ENCODE data around the gene NTM. TPM values are rescaled to one million over a fixed set of nuclear protein-coding genes. Genes with fewer than 3 reads are reported as not detected.

The NTM gene
- total RNA-seq, 1 experiment from 2014 or later: 0.73 TPM

GRCh38 chr11:131629925-131630540 is 259.6 kb downstream of the NTM start:
- no peaks in the 10 kb centered on the region for H3K4me1 ChIP-seq
- H3K9me3 ChIP-seq: no peaks in the 10 kb centered on the region
- intact Hi-C loops (cut with micrococcal nuclease; ENCODE audit: unreplicated experiment): no loop called here
- H3K36me3 ChIP-seq (ENCODE audit: control insufficient read depth, insufficient read depth, low read length): no peaks in the 10 kb centered on the region
- Mint-ChIP-seq H3K9me3 (ENCODE audit: unreplicated experiment) (no peaks in the 10 kb centered on the region), H3K4me1 (ENCODE audit: low read depth, unreplicated experiment) (no peaks in the 10 kb centered on the region), H3K36me3 (ENCODE audit: insufficient read depth, unreplicated experiment) (no peaks in the 10 kb centered on the region), H3K4me3 (ENCODE audit: unreplicated experiment) (no peak overlapping the region), H3K27ac (ENCODE audit: unreplicated experiment) (no peak overlapping the region), H3K27me3 (ENCODE audit: insufficient read depth, unreplicated experiment) (peaks cover 27% of the 10 kb centered on the region)
- CTCF ChIA-PET: no interaction called here
- POLR2A ChIA-PET: no interaction called here
- DNase-seq: no peak
- TF ChIP-seq CTCF (IDR thresholded peaks at IDR 0.05; ENCODE audit: insufficient read depth in 1 of 2, low read depth in 1 of 2, low read length in 1 of 2, severe bottlenecking in 1 of 2, unreplicated experiment in 1 of 2): peak in 1 of 2 experiments; percentile 32
- no TSS peak for BruUV-seq (replicated peaks)
- H3K27me3 ChIP-seq (replicated peaks; ENCODE audit: control insufficient read depth, insufficient read depth, low read length): no peaks in the 10 kb centered on the region
- no peak overlapping the region for H3K4me3 ChIP-seq (ENCODE audit: low read depth, low read length)

DNA sequence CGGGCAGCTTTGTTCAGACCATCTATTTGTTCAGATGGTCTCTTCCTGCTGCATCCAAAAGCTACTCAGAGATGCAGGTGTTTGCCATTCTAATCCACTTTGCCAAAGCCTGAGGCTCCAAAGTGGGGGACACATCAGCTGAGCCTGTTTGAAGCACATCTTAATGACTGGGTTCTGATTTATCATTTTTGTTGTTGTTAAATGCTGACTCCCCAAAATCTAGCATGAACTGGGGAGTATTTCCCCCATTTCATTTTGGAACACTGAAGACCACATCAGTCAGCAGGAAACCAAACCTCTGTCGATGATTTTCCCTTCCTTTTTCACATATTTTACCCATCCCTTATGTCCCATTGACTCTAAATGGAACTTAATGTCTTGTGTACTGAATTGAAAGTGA is 262.6 kb downstream of the NTM start:
- H3K36me3 Mint-ChIP-seq (ENCODE audit: insufficient read depth, unreplicated experiment): no peaks in the 10 kb centered on the region
- CTCF ChIA-PET: no interaction called here
- no TSS peak for BruUV-seq (replicated peaks)
- TF ChIP-seq CTCF (IDR thresholded peaks at IDR 0.05; ENCODE audit: insufficient read depth in 1 of 2, low read depth in 1 of 2, low read length in 1 of 2, severe bottlenecking in 1 of 2, unreplicated experiment in 1 of 2): no peak
- no peaks in the 10 kb centered on the region for H3K9me3 ChIP-seq
- H3K4me1 ChIP-seq: no peaks in the 10 kb centered on the region
- H3K4me3 ChIP-seq (ENCODE audit: low read depth, low read length): no peak overlapping the region
- H3K4me3 Mint-ChIP-seq (ENCODE audit: unreplicated experiment): no peak overlapping the region
- intact Hi-C loops (cut with micrococcal nuclease; ENCODE audit: unreplicated experiment): no loop called here
- H3K4me1 Mint-ChIP-seq (ENCODE audit: low read depth, unreplicated experiment): no peaks in the 10 kb centered on the region
- H3K36me3 ChIP-seq (ENCODE audit: control insufficient read depth, insufficient read depth, low read length): no peaks in the 10 kb centered on the region
- H3K27me3 Mint-ChIP-seq (ENCODE audit: insufficient read depth, unreplicated experiment): peaks cover 24% of the 10 kb centered on the region
- no peaks in the 10 kb centered on the region for H3K27me3 ChIP-seq (replicated peaks; ENCODE audit: control insufficient read depth, insufficient read depth, low read length)
- no peaks in the 10 kb centered on the region for H3K9me3 Mint-ChIP-seq (ENCODE audit: unreplicated experiment)
- H3K27ac Mint-ChIP-seq (ENCODE audit: unreplicated experiment): no peak overlapping the region
- POLR2A ChIA-PET: no interaction called here
- DNase-seq: no peak

GRCh38 chr11:131633921-131634715 is 263.7 kb downstream of the NTM start:
- ChIA-PET POLR2A (no interaction called here), CTCF (interaction anchor here (0.5 kb wide), 1 partner anchor 54 kb away, joined by 3 read pairs; no protein-coding TSS in a partner anchor)
- no TSS peak for BruUV-seq (replicated peaks)
- TF ChIP-seq CTCF (IDR thresholded peaks at IDR 0.05; ENCODE audit: insufficient read depth in 1 of 2, low read depth in 1 of 2, low read length in 1 of 2, severe bottlenecking in 1 of 2, unreplicated experiment in 1 of 2): no peak
- H3K36me3 ChIP-seq (ENCODE audit: control insufficient read depth, insufficient read depth, low read length): no peaks in the 10 kb centered on the region
- no peaks in the 10 kb centered on the region for H3K36me3 Mint-ChIP-seq (ENCODE audit: insufficient read depth, unreplicated experiment)
- peaks cover 18% of the 10 kb centered on the region for H3K27me3 Mint-ChIP-seq (ENCODE audit: insufficient read depth, unreplicated experiment)
- H3K9me3 ChIP-seq: no peaks in the 10 kb centered on the region
- no peaks in the 10 kb centered on the region for H3K27me3 ChIP-seq (replicated peaks; ENCODE audit: control insufficient read depth, insufficient read depth, low read length)
- H3K27ac Mint-ChIP-seq (ENCODE audit: unreplicated experiment): no peak overlapping the region
- intact Hi-C loops (cut with micrococcal nuclease; ENCODE audit: unreplicated experiment): no loop called here
- H3K4me3 Mint-ChIP-seq (ENCODE audit: unreplicated experiment): no peak overlapping the region
- no peaks in the 10 kb centered on the region for H3K4me1 Mint-ChIP-seq (ENCODE audit: low read depth, unreplicated experiment)
- H3K4me3 ChIP-seq (ENCODE audit: low read depth, low read length): no peak overlapping the region
- no peaks in the 10 kb centered on the region for H3K9me3 Mint-ChIP-seq (ENCODE audit: unreplicated experiment)
- H3K4me1 ChIP-seq: no peaks in the 10 kb centered on the region
- no peak for DNase-seq

Data from Caco-2 (cell line).